ENCODE results near the gene SLC30A1.
"Not testable (repeated sequence)": the region's sequence is repeated elsewhere in the genome, so short reads cannot be mapped to it uniquely, and the experiment has no call there.

SLC30A1 gene

DNA sequence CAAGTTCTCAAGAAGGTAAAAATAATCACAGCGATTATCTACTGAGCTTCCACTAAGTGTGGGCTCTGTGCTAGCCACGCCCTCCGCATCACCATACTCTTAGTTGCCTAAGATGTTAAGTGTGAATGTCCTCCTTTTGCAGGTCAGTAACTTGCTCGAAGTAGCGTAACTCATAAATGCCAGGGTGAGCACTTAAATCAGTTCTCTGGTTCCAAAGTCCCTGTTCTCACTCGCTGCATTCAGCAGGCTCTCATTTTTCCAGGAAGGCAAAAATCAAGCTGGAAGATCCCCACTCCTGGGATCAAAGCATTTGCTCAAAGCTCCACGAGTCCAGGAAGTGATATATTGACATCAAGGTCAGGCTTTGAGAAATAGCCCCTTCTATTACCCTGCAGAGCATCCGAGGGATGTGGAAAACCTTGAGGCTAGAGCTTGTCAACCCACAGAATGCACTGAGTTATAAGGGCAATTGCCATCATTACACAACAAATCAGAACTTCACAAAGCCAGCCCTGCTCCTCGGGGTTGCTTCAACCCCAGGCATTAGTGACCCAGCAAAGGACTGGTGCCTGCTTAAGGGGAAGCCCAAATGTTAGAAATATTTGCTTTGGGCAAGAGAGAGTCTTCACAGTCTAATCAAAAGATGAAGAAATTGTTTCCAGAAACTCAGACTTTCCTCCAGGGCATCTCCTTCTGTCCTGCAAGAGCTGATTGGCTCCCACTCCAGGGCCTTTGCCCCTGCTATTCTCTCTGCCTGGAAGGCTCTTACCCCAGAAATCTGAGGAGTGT is 19.5 kb downstream of the SLC30A1 start:
- DNase-seq (ENCODE audit: insufficient read length, low spot score), result no peak
- TF ChIP-seq POLR2A (IDR thresholded peaks at IDR 0.05; ENCODE audit: low read depth, low read length), result no peak
- no peak for FAIRE-seq

DNA sequence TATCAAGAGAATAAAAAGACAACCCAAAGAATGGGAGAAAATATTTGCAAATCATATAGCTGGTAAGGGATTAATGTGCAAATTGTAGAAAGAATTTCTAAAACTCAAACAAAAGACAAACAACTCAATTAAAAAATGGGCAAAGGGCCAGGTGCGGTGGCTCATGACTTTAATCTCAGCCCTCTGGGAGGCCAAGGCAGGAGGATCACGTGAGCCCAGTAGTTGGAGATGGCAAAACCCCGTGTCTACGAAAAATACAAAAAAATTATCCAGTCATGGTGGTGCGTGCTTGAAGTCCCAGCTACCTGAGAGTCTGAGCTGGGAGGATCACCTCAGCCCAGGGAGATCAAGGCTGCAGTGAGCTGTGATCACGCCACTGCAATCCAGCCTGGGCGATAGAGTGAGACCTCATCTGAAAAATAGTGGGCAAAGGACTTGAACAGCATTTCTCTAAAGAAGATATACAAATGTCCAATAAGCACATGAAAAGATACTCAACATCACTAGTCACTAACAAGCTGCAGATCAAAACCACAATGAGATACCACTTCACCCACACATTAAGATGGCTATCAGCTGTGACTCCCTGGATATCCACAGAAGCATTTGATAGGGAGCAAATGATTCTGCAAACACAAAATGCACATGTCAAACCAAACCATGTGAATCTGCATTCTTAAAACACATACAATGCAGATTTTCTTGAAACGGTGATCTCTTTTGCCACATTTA is 20.9 kb downstream of the SLC30A1 start:
- DNase-seq (ENCODE audit: insufficient read length, low spot score), result no peak
- no peak for FAIRE-seq
- no peak for TF ChIP-seq POLR2A (IDR thresholded peaks at IDR 0.05; ENCODE audit: low read depth, low read length)

DNA sequence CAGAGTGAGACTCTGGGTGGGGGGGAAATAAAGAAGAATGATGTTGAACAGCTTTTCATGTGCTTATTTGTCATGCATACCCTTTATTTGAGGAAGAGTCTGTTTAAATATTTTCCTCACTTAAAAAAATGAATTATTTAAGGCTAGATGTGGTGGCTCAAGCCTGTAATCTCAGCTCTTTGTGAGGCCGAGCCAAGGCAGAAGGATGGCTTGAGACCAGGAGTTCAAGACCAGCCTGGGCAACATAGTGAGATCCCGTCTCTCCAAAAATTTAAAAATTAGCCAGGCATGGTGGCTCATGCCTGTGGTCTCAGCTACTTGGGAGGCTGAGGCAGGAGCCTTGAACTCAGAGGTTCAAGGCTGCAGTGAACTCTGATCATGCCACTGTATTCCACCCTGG is 25.4 kb downstream of the SLC30A1 start:
- TF ChIP-seq POLR2A (IDR thresholded peaks at IDR 0.05; ENCODE audit: low read depth, low read length), result no peak
- FAIRE-seq, result no peak

DNA sequence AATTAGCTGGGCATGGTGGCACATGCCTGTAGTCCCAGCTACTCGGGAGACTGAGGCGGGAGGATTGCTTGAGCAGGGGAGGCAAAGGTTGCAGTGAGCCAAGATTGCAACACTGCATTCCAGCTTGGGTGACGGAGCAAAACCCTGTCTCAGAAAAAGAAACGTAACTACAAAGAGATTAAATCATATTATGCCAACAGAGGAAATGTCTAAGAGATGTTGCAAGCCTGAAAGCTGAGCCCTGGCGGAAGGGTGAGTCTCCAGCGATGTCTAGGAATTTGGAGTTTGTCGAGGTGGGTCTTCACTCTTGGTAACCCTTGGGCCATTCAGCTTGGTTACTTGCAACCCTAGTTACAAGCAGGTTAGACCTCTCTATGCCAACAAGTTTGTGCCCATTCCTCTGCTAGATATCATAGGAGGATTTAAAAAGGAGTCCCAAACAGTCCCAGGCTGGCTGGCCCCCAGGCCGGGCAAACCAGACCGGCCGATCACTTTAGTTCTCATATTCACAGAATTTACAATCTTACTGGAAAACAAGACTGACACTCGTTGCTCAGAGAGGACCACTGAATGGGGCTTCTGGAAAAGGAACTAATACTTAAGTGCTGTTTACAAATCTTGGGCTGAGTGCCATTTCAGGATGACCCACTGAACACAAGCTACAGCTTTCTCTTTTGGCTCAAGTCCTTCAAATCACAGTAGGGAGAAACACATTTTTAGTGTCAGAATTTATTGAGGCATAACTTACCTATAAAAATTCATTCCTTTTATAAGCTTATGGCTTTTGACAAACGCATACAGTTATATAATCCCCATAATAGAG is 27.1 kb downstream of the SLC30A1 start:
- DNase-seq (ENCODE audit: insufficient read length, low spot score) (no peak), FAIRE-seq (no peak)
- TF ChIP-seq POLR2A (IDR thresholded peaks at IDR 0.05; ENCODE audit: low read depth, low read length), result no peak

More for the DNA sequence above, 25.4 kb downstream of the SLC30A1 start:
- DNase-seq (ENCODE audit: insufficient read length, low spot score), result no peak

DNA sequence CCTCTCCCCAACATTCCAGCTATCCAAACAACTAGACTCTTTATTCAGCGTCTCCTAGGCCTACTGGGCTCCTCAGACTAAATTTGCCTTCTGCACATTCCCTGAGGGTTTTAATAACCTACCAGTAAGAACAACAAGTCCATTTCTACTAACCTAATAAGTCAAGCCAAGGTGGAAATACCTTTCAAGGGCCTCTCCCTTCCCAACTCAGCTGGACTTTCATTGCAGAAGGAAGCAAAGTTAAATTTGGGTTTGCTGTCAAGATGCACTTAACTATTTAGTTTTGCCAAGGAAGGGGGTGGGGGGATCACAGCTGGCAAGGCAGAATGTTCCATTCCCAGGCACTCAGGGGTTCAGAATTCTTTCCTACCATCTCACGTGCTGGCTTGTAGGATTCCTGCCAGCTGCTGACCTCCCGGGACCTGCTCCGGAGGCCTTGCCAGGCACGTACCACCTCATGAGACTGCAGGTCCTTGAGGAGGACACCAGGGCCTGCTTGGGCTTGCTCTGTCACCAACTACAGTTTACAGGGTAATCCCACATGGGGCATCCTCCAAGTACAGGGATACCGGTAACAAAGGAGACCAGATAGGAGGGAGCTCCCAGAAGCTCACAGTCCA is 29.8 kb downstream of the SLC30A1 start:
- no peak for FAIRE-seq
- TF ChIP-seq POLR2A (IDR thresholded peaks at IDR 0.05; ENCODE audit: low read depth, low read length), result no peak

DNA sequence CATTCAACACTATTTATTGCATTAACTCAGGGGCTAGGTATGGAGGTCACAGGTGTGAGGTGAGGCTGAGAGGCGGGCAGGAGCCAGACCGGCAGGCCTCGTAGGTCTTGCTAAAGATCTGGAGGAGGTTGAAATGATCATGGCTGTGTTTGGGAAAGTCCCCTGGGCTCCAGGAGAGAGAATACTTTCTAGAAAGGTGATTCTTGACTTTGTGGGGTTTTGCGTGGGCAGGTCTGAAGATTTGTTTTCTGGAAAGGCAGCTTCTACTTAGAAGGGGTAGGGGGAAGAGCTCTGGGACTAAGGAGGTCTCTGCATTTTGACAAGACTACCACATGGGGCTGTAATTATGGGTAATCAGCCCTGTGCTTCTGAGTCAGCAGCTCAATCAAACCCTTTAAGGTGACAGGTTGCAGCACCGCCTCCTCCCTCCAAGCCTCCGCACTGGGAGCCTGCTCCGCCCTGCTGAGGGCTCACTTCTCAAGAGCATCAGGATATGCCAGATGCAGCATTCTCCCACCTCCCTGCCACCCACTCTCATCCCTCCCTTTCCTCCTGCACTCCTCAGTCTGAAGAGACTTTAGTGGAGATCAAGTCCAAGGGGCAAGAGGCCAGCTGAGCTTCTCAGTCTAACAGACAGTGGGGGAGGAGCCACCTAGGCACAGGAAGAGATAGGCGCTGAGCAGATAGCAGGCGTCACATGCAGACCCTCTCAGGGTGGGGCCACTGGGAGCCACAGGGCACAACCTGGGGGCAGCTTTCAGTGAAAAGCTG is 30.5 kb downstream of the SLC30A1 start:
- FAIRE-seq, result no peak

More for the DNA sequence above, 29.8 kb downstream of the SLC30A1 start:
- DNase-seq (ENCODE audit: insufficient read length, low spot score), result no peak

DNA sequence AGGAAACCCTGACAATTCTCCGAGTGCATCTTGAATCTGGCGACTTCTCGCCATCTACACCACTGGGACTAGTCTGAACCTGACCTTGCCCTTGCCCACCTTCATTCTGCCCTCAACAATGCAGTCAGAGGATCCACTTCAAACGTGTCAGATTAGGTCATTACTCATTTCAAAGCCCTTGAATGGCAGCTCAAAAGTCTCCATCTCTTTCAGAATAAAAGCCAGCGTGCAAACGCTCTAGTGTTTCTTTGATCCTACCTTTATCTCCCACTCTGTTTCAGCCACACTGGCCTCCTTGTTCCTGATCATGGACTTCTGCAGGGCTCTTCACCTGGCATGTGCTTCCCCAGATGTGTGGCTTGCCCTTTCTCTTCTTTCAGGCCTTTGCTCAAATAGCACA is 31.3 kb downstream of the SLC30A1 start:
- no peak for TF ChIP-seq POLR2A (IDR thresholded peaks at IDR 0.05; ENCODE audit: low read depth, low read length)
- FAIRE-seq, result no peak
- DNase-seq (ENCODE audit: insufficient read length, low spot score), result no peak

More for the DNA sequence above, 30.5 kb downstream of the SLC30A1 start:
- no peak for DNase-seq (ENCODE audit: insufficient read length, low spot score)
- TF ChIP-seq POLR2A (IDR thresholded peaks at IDR 0.05; ENCODE audit: low read depth, low read length), result no peak

DNA sequence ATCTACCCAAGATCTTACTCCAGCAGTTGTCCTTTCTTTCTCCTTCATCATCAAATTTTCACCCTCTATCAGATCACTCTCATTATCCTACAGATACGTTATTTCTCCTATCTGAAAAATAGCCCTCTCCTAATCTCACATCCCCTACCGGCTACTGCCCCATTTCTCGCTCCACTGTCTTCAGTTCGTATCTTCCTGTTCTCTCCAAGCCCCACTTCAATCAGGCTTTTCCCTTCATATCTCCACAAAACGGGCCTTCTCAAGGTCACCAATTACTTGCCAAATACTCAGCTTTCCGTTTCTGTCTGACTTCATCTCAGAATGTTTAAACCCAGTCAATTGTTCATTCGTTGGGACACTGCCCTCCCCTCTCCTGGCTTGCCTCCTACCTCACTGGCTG is 32.4 kb downstream of the SLC30A1 start:
- no peak for DNase-seq (ENCODE audit: insufficient read length, low spot score)
- no peak for TF ChIP-seq POLR2A (IDR thresholded peaks at IDR 0.05; ENCODE audit: low read depth, low read length)

DNA sequence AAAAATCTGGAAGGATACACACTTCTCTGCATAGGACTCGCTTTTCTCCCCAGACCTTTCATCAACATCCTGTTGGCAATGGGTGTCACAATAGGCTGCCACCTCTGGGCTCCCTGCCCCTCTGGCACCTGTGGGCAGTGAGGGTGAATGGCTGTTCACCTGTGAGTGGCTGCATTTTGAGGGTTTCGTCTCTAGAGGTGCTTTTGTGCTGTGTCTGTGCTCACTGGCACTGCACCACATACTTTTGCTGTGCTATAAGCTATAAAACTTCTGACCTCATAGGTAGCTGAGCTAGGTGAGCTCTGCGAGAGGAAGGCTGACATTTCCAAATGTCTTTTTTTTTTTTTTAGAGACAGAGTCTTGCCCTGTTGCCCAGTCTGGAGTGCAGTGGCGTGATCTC is 35.9 kb downstream of the SLC30A1 start:
- no peak for TF ChIP-seq POLR2A (IDR thresholded peaks at IDR 0.05; ENCODE audit: low read depth, low read length)
- FAIRE-seq (no peak), DNase-seq (ENCODE audit: insufficient read length, low spot score) (no peak)

More for the DNA sequence above, 32.4 kb downstream of the SLC30A1 start:
- FAIRE-seq, result no peak

DNA sequence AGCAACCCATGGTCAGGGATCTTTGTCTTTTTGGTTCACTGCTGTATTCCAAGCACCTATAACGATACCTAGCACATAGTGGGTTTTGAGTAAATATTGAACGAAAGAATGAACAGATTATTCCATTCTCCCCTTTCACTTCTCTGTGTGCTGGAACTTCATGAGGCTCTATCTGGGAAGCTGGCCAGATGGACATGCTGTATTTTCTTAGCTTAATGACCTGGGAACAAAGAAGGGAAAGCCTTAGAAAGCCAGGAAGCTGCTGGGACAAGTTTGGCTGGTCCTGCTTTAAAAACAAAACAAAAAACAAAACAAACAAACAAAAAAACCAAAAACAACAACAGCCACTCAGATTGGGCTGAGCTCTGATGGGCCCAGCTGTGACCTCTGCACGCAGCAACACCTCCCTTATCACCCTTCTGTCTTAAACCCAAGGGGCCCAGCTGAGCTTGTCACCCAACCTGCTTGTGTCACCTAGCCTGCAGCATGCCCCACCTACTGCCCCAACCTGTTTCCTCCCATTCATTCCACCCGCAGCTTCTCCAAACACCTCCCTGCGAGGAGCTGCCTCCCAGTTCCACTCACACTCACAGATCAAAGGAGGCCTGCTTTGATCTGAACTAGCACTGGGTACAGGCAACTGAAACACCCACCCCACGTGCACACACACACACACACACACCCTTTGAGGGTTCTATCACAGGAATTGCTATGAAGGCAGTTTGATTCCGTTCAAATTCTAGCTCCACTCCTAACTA is 37.1 kb downstream of the SLC30A1 start:
- DNase-seq (ENCODE audit: insufficient read length, low spot score) (no peak), FAIRE-seq (no peak)
- no peak for TF ChIP-seq POLR2A (IDR thresholded peaks at IDR 0.05; ENCODE audit: low read depth, low read length)

DNA sequence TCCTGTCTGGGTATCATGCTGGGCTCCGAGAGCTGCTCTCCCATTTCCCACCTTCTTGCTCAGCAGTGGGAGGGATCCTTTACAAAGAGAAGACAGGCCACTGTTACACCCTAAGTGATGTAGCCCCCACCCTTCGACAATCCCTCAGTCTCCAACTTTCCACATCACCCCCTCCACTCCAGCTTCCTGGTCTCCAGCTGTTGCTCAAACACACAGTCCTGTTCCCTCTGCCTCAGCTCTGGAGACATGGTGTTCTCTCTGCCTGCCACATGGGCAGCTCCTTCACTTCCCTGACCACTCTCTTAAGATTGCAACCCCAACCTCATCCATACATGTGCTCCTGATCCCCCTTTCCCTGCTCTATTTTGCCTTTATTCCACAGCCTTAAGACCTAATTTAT is 37.7 kb downstream of the SLC30A1 start:
- no peak for DNase-seq (ENCODE audit: insufficient read length, low spot score)
- TF ChIP-seq POLR2A (IDR thresholded peaks at IDR 0.05; ENCODE audit: low read depth, low read length), result no peak
- no peak for FAIRE-seq

DNA sequence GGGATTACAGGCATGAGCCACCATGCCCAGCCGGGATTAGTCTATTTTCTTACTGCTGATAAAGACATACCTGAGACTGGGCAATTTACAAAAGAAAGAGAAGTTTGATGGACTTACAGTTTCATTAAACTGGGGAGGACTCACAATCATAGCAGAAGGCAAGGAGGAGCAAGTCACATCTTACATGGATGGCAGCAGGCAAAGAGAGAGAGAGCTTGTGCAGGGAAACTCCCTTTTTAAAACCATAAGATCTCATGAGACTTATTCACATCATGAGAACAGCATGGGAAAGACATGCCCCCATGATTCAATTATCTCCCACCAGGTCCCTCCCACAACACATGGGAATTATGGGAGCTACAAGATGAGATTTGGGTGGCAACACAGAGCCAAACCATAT is 38.1 kb downstream of the SLC30A1 start:
- FAIRE-seq; DNase-seq (ENCODE audit: insufficient read length, low spot score): not testable (repeated sequence)
